ENCODE results near the gene PARD3B. TPM values are rescaled to one million over a fixed set of nuclear protein-coding genes. Genes with fewer than 3 reads are reported as not detected.

Gene PARD3B
- total and polyA plus RNA-seq, 2 of the 8 experiments (the other 6 are each of a cell fraction or from before 2014, with no cell fraction given), result 1.2 to 5.7 TPM

DNA sequence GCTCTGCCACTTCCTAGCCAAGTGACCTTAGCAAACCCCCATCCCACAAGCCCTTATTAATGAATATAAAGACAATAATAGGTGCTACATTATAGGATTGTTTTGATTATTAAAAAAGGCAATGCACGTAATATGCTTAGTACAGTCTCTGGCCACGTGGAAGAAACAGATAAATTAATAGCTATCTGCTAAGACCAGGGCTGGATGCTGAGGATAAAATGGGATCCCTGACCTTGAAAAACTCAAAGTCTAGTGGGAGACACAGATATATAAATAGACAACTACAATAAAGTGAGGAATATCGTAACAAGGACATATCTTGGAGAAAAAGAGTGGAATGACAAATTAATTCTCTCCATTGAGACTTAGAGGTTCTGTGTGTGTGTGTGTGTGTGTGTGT lies 29.9 kb upstream of the PARD3B start (continued):
- TF ChIP-seq NANOG (IDR thresholded peaks at IDR 0.05; ENCODE audit: insufficient read depth, low read depth, low read length, poor library complexity, severe bottlenecking), result no peak
- TF ChIP-seq SIN3A (conservative IDR thresholded peaks at IDR 0.05 in 1 of 2, IDR thresholded peaks at IDR 0.05 in 1 of 2; ENCODE audit: low read depth in 1 of 2, low read length in 2 of 2), result no peak
- TF ChIP-seq SP1 (IDR thresholded peaks at IDR 0.05; ENCODE audit: low read depth, low read length), result no peak
- TF ChIP-seq, protein P1, sequence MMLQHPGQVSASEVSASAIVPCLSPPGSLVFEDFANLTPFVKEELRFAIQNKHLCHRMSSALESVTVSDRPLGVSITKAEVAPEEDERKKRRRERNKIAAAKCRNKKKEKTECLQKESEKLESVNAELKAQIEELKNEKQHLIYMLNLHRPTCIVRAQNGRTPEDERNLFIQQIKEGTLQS (IDR thresholded peaks at IDR 0.05; ENCODE audit: insufficient read depth, low read depth, low read length), result no peak
- no peak for TF ChIP-seq CTBP2 (IDR thresholded peaks at IDR 0.05; ENCODE audit: borderline replicate concordance, insufficient read depth, insufficient read length, low read length)
- TF ChIP-seq CHD2 (IDR thresholded peaks at IDR 0.05; ENCODE audit: low read length), result no peak

Data from H1 (cell line).